DND-41 (cell line): Measurements from ENCODE around the gene TIMM44.

Experiments
- EZH2 ChIP-seq: IDR thresholded peaks from 3 replicates; pipeline ENCODE4 v1.6.1; 2012; ENCODE audit warnings: borderline replicate concordance, low read depth, mild to moderate bottlenecking, moderate library complexity, low read length, inconsistent platforms; ENCODE audit not compliant: severe bottlenecking
- TF ChIP-seq, protein P1 (sequence below): IDR thresholded peaks from 2 replicates; pipeline ENCODE4 v1.5.1; 2012; ENCODE audit warnings: borderline replicate concordance, low read length, moderate library complexity, mild to moderate bottlenecking; ENCODE audit not compliant: poor library complexity, severe bottlenecking; ENCODE audit errors: extremely low read depth

GRCh38 chr19:7921967-7922835 is 21.3 kb downstream of the TIMM44 start:
- TF ChIP-seq, protein P1, sequence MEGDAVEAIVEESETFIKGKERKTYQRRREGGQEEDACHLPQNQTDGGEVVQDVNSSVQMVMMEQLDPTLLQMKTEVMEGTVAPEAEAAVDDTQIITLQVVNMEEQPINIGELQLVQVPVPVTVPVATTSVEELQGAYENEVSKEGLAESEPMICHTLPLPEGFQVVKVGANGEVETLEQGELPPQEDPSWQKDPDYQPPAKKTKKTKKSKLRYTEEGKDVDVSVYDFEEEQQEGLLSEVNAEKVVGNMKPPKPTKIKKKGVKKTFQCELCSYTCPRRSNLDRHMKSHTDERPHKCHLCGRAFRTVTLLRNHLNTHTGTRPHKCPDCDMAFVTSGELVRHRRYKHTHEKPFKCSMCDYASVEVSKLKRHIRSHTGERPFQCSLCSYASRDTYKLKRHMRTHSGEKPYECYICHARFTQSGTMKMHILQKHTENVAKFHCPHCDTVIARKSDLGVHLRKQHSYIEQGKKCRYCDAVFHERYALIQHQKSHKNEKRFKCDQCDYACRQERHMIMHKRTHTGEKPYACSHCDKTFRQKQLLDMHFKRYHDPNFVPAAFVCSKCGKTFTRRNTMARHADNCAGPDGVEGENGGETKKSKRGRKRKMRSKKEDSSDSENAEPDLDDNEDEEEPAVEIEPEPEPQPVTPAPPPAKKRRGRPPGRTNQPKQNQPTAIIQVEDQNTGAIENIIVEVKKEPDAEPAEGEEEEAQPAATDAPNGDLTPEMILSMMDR = no peak
- no peak for TF ChIP-seq EZH2
